NB4 (cell line): ENCODE results near the gene MME.

Source experiments
- CTCF ChIP-seq: IDR thresholded peaks from one replicate; pipeline ENCODE4 v1.5.1; 2012; ENCODE audit warnings: low read depth, low read length
- MYC ChIP-seq: IDR thresholded peaks from 2 replicates; pipeline ENCODE4 v1.6.1; 2011; ENCODE audit warnings: low read depth, low read length

- no peak for TF ChIP-seq MYC
- TF ChIP-seq CTCF, result no peak
These were observed 16.3 kb downstream of the MME start for GRCh38 chr3:155096303-155097008.
